Measurements from ENCODE around the gene PPIP5K1.
A peak's percentile ranks its signal among the peaks of the same experiment; 100 is the strongest.

DNA sequence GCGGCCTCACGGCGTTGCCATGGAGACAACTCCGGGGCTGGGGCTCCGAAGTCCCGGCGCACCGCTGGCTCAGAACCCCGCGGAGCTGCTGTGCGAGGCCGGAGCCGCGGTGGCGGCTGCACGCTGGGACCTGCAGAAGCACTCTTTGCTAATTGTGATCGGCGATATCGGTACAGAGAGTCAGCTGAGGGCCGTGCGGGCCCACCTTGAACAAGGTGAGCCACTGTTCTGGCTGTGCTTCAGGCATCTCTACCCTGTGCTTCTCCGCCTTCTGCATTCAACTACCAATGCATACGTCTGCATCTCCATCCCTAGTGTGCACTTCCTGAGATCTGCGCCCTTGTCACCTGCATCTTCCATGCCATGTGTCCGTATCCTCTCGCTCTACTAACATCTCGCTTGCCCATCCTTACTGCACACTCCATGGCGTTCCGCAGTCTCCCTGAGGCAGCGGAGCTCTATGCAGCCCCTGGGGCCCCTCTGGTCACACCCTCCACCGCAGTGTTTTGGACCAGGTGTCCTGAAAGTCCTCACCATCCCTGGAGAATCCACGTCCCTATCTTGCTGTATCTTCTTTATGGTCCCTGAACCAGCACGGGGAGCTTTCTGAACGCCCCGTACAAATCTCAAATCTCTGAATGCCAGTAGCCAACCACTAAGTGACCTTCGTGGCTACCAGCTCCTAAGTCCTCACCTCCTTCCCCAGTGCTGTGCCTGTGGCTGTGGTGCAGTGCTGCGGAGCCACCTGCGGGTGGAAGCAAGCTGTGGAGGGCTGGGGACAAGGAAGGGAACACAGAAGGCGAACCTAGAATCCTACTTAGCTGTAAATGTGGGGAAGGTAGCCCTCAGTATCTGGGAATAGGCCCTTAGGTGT lies 78.8 kb downstream of the PPIP5K1 start:
- no peak for TF ChIP-seq POLR2A (IDR thresholded peaks at IDR 0.05; ENCODE audit: extremely low read depth, insufficient read length)
- TF ChIP-seq, protein P1, sequence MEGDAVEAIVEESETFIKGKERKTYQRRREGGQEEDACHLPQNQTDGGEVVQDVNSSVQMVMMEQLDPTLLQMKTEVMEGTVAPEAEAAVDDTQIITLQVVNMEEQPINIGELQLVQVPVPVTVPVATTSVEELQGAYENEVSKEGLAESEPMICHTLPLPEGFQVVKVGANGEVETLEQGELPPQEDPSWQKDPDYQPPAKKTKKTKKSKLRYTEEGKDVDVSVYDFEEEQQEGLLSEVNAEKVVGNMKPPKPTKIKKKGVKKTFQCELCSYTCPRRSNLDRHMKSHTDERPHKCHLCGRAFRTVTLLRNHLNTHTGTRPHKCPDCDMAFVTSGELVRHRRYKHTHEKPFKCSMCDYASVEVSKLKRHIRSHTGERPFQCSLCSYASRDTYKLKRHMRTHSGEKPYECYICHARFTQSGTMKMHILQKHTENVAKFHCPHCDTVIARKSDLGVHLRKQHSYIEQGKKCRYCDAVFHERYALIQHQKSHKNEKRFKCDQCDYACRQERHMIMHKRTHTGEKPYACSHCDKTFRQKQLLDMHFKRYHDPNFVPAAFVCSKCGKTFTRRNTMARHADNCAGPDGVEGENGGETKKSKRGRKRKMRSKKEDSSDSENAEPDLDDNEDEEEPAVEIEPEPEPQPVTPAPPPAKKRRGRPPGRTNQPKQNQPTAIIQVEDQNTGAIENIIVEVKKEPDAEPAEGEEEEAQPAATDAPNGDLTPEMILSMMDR (IDR thresholded peaks at IDR 0.05; ENCODE audit: low read depth, low read length) = peak; percentile 51
- TF ChIP-seq, protein P2, sequence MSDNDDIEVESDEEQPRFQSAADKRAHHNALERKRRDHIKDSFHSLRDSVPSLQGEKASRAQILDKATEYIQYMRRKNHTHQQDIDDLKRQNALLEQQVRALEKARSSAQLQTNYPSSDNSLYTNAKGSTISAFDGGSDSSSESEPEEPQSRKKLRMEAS (IDR thresholded peaks at IDR 0.05; ENCODE audit: low read depth, low read length) = peak; percentile 35; the same call in 1 of the 2 replicates

Measured in NB4 (cell line).